Measurements from ENCODE around the gene FMN2.

The FMN2 gene

GRCh38 chr1:240207073-240207709 is 115.5 kb downstream of the FMN2 start:
- DNase-seq = no peak

DNA sequence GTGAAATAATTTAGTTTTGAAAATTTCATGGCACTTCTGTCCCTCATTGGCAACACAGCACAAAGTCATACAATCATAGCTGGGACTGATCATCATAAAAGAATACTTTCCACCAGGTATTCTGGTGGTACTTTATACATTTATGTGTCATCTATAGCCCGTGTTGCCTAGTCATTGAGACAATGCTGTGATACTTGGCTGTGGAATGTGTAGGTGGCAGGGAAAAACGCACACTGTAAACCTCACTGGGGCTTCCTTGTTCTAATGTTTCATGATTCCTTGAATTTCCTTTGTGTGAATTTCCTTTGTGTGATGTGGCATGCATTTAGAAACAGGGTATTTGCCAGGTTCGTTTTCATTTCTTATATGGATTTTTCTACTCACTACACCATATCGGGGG is 118.3 kb downstream of the FMN2 start:
- no peak for DNase-seq

DNA sequence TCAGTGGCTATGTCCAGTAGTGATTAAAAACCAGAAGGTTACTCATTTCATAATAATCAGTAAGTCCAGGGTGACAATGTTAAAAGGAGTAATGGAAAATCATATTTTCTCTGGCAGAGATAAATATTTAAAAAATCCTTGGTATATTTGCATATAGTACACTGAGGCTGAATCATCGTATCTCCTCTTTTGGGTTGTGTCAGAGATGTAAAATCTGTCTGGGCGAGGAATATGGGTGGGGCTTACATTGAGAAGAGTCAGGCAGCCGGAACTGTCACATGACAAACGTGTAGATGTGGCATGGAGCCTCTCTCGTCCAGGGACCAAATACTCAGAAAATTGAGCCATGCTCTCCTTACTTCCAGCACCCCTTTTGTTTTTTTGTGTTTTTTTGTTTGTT is 120.9 kb downstream of the FMN2 start:
- no peak for DNase-seq

DNA sequence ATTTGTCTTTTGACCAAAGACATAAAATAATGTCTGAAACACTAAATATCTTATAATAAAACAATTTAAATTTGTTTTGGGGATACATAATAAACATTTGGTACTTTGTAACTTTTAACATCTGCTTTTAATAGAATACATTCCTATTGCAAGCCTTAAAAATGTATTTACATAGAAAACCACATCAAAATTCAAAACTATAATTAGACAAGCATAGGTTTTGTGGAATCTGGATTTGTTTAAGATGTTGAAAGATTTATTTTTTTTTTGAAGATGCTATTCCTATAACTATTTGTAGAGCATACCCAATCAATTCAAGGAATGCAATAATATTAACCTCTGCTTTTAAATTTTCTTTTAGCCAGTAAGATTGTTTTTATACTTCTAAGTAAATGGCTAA is 125.7 kb downstream of the FMN2 start:
- no peak for DNase-seq

DNA sequence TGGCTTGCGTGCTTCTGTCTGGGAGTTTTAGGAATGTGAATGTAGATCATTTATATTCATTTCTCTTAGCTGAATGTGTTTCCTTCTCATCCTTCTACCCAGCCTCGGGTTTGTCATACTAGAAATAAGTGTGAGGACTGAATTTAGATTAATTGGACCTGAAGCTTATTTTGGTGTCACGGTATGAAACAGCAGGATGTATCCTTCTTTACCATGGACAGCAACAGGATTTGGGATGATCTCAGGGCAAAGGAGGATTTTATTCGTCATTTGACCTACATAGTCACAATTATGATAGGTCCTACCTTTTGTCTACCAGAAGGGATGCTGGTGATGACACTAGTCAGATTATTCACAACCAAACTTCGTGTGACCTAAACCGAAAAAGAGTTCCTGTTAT is 127.4 kb downstream of the FMN2 start:
- DNase-seq = no peak

DNA sequence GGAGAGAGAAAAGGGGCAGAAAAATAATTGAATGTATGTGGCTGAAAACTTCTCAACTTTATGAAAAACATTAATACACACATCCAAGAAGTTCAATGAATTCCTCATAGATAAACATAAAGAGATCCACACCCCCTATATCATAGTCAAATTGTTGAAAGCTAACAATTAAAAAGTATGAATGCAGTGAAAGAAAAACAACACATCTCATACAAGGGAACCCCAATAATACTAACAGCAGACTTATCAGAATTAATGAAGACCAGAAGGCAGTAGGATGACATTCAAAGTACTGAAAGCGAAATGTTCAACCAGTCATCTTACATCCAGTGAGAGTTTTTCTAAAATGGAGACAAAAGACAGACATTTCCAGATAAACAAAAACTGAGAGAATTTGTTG is 134.4 kb downstream of the FMN2 start:
- DNase-seq = no peak

DNA sequence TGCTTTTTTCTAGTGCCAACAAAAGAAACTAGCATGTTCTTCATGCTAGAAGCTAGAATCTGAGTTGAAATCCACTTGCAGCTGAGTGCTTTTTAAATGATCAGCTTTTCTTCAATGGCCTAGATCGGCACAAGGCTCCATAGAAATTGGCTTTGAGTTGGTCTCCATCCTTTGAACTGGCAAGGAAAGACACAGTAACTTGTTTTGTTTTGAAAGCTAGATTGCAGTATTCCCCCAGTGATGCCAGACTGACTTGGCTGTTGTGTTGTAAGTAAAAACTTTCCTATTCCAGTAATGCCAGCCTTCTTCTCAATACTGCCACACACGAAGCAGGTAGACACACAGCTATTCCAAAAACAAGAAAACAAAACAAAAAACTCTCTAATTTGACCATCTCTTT is 139.1 kb downstream of the FMN2 start:
- no peak for DNase-seq

DNA sequence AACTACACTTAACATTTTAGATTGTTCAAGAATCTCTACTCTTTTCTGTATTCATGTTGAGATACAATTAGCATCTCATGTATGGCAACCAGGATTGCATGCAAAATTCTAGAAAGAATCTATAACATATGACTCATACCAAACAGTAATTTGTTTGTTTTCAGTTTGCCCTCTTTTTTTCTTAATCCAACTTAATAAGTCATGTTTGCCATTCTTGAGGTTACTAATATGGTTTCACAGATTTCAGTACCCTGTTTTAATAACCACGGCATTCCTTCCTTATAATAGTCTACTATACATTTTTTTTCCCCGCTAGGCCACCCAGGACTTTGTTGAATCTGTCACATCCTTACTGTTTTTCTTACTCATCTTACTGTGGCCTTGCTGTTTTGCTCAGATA is 140.8 kb downstream of the FMN2 start:
- DNase-seq = no peak

- no peak for DNase-seq
Measured at GRCh38 chr1:240234485-240235210, 143.0 kb downstream of the FMN2 start.

DNA sequence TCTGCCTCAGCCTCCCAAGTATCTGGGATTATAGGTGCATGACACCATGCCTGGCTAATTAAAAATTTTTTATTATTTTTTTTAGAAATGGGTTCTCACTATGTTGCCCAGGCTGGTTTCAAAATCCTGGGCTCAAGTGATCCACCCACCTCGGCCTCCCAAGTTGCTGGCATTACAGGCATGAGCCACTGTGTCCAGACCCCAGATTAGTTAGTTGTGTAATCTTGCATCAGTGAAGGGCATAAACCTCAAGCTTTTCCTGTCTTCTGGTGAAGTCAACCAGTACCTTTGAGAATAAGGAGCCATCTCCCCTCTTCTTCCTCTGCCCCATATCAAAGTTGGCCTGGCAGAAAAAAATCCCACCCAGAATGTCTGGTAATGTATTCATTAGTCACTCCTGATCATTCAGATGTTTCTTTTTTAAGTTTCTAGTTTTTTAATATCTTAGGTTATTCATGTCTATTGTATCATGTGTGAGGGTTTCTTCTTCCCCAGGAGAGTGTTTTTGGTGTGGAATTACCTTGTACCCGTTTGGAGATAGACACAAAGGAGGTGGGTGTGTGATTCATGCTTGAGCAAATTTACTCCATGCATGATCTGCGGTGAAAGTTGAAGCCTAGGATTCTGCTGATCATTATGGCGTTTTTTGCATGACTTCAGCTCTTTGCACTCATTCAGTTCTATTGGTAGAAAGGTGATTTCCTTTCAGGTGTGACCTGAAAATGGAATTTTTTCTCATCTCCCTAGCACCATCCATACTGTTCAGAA is 144.0 kb downstream of the FMN2 start:
- no peak for DNase-seq

- DNase-seq = no peak
Measured at GRCh38 chr1:240237305-240237721, 145.6 kb downstream of the FMN2 start.

- DNase-seq = no peak
Measured at GRCh38 chr1:240239309-240239708, 147.6 kb downstream of the FMN2 start.

- no peak for DNase-seq
Measured at GRCh38 chr1:240241278-240241677, 149.6 kb downstream of the FMN2 start.

DNA sequence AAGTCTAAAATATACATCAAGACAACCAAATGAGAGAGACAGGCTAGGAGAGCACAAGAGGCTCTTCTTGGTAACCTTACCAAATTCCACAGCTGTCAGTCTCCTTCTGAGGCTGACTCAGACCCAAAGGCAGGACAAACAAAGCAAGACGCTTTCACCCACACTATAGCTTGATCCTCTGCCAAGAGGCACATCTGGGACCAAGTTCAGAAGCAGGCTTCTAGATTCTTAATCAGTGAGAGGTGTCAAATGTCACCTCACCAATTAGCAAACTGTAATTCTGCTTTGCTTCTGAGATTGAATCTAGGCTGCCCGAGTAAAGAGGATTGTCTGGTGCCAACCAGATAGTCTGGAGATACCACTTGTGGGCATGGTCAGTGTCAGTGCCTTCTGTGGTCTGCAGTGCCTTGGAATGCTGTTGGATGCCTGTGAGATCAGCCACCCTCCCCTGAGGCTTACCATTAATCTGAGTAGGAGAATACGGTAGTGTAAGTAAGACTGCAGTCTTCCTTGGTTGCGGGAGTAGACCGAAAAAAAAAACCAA is 151.0 kb downstream of the FMN2 start:
- no peak for DNase-seq

DNA sequence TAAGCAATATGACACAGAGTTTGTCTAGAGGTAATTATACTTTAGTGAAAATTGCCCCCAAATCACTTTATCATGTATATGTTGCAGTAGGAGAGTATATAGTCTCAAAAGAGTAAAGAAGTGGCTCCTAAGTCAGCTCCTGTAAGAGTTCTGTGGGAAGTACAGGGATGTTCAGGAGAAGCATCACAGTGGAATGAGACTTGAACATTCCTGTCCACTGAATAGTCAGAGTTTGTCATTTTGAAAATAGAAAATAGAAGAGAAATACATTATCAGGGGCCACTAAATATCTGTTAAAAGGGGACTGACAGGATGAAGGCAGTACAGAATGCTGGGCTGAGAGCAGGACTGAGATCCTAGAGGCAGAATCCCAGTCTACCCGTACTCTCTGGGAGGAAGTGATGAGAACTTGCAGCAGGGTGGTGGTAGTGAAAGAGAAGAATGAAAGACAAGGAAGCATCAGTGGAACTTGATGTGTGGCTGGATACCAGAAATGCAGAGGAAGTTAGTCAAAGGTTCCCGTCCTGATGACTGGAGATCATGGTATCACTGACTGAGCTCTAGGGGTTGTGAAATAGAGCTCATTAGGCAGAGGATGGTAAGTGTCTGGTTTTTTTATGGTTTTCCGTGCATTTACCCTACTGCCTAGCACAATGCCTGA is 153.4 kb downstream of the FMN2 start:
- DNase-seq = no peak

- no peak for DNase-seq
Measured at GRCh38 chr1:240245629-240246020, 153.9 kb downstream of the FMN2 start.

GRCh38 chr1:240247899-240248298 is 156.2 kb downstream of the FMN2 start:
- no peak for DNase-seq

GRCh38 chr1:240254006-240254405 is 162.3 kb downstream of the FMN2 start:
- DNase-seq = no peak

DNA sequence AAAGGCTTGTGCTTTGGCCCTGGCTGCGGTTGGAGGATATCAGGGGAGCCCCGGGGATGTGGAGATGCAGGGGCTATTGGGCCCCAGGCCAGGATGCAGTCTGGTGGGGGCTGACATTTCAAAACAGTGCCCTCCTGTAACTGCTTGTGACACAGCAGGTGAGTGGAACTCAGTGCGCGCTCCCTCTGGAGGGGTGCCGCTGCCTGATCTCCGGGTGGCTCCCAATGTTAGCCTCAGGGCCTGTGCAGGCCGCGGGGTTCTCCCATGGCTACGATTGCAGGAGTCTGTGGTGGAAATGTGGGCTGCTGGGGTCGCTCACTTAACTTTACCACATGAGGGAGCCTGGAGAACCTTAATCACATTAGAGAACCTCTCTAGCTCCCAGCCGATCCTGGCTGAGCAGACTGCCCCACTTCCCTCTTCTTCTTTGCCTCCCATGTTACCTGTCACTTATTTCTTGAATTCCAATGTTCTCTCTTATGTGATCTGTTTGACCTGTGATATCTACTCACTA is 163.2 kb downstream of the FMN2 start:
- DNase-seq = no peak

- no peak for DNase-seq
Measured at GRCh38 chr1:240255922-240256321, 164.2 kb downstream of the FMN2 start.

- no peak for DNase-seq
Measured at GRCh38 chr1:240256836-240257503, 165.3 kb downstream of the FMN2 start.

GRCh38 chr1:240258910-240259309 is 167.2 kb downstream of the FMN2 start:
- no peak for DNase-seq
